Measurements from ENCODE around the gene TGFB2.

- TF ChIP-seq CTCF (IDR thresholded peaks at IDR 0.05) (no peak), EZH2 (IDR thresholded peaks at IDR 0.05; ENCODE audit: borderline replicate concordance, insufficient read depth, low read depth, low read length, poor library complexity, severe bottlenecking) (no peak)
These were observed 145.3 kb downstream of the TGFB2 start for GRCh38 chr1:218490406-218490922.
